IPS DF 6.9 (cell line): ENCODE measurements around the gene METTL2A.
"Not testable (repeated sequence)": the region's sequence is repeated elsewhere in the genome, so short reads cannot be mapped to it uniquely, and the experiment has no call there.

Source experiments
- DNase-seq: peaks from one replicate; pipeline ENCODE4 v3.0.0-alpha.2; 2013; ENCODE audit warnings: low read depth, low spot score
- H3K27ac ChIP-seq: one replicate; pipeline ENCODE4 v1.5.1; 2013; ENCODE audit warnings: low read length, control low read depth
- H3K27me3 ChIP-seq: 2 replicates; pipeline ENCODE4 v1.6.1; 2013; ENCODE audit warnings: mild to moderate bottlenecking, low read length; ENCODE audit not compliant: control insufficient read depth, insufficient read depth
- H3K36me3 ChIP-seq: 2 replicates; pipeline ENCODE4 v1.6.1; 2013; ENCODE audit warnings: low read length; ENCODE audit not compliant: control insufficient read depth, insufficient read depth
- H3K4me1 ChIP-seq: 2 replicates; pipeline ENCODE4 v1.6.1; 2013; ENCODE audit warnings: low read length; ENCODE audit not compliant: control insufficient read depth, insufficient read depth
- H3K4me3 ChIP-seq: 2 replicates; pipeline ENCODE4 v1.5.1; 2013; ENCODE audit warnings: mild to moderate bottlenecking, low read length
- H3K9me3 ChIP-seq: 2 replicates; pipeline ENCODE4 v1.6.1; 2013; ENCODE audit warnings: low read length, inconsistent platforms; ENCODE audit not compliant: control insufficient read depth, insufficient read depth
- WGBS: extraction: QIAGEN DNeasy Blood & Tissue Kit; methylation state at CpG from one replicate; pipeline ENCODE4 v1.1.7; 2013; ENCODE audit warnings: mixed read lengths, missing lambda C conversion rate; ENCODE audit not compliant: insufficient read length, insufficient coverage; 5-methylcytosine and 5-hydroxymethylcytosine counted together

METTL2A gene, protein sequence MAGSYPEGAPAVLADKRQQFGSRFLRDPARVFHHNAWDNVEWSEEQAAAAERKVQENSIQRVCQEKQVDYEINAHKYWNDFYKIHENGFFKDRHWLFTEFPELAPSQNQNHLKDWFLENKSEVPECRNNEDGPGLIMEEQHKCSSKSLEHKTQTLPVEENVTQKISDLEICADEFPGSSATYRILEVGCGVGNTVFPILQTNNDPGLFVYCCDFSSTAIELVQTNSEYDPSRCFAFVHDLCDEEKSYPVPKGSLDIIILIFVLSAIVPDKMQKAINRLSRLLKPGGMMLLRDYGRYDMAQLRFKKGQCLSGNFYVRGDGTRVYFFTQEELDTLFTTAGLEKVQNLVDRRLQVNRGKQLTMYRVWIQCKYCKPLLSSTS

DNA sequence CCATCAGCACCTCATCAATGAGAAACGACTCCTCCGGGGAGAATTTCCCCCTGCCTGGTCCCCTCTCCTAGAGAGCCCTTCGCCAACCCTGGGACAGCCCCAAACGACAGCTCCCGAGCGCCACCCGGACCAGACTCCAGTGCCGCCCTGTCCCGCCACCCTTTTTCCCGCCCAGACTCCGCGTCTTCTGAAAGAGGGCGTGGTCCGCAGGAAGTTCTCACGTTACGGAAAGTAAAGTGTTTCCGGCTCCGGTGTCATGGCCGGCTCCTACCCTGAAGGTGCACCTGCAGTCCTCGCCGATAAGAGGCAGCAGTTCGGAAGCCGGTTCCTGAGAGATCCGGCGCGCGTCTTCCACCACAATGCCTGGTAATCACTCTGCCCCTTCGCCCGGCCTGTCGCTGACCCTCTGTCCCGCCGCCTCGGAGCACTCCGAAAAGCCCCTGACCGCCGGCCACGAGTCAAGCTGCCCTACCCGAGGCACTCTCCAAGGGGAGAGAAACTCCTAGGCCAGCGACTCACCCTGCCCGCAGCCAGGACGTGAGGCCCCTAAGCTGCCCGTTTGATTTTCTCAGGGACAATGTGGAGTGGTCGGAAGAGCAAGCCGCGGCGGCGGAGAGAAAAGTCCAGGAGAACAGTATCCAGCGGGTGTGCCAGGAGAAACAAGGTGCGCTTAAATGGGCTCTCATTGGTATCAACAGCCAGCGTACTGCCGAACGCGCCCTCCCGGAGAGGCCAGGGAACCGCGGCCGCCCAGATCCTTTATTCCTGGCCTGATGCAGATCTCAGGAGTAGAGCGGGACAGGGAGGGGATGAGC lies at the start of gene METTL2A:
Gene METTL2A (plus strand): TSS at position 251 of the 815 bp plus-strand sequence. CDS start 6 bp downstream, at position 257.
- no CpG with 5 or more reads among the region's 58 CpGs for WGBS
- H3K4me3 ChIP-seq, result peak within 1 kb of the TSS; percentile 71
- H3K36me3 ChIP-seq, H3K4me1 ChIP-seq, H3K27ac ChIP-seq, H3K27me3 ChIP-seq, H3K9me3 ChIP-seq: not testable (repeated sequence)
- DNase-seq, result peak; percentile 71

DNA sequence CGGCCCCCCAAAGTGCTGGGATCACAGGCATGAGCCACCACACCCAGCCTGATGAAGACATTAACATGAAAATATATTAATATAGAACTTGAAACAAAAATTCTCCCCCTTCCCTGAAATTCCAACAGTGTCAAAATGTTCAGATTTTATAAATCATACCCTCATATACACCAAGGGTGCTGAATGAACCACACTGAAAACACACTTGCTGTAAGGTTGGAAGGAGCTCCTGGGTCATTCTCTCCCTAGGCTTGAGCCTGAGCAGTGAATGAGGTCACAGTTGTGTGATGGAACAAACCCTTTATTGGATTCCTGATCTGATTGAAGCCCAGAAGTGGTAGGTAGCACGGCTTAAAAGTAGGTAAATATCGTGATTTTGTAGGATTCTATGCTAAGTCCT lies 43.4 kb upstream of the METTL2A start, which contains the start of gene EFCAB3:
Gene EFCAB3 (plus strand): TSS at position 301 of the 400 bp plus-strand sequence. CDS start 2,427 bp downstream, outside the sequence.
- Histone ChIP-seq H3K36me3 (no peaks in the 10 kb centered on the region), H3K27me3 (no peaks in the 10 kb centered on the region), H3K4me1 (no peaks in the 10 kb centered on the region), H3K4me3 (no peak within 1 kb of the TSS), H3K9me3 (no peaks in the 10 kb centered on the region), H3K27ac (no peak within 1 kb of the TSS)
- no peak for DNase-seq
- WGBS, result 100% methylated on average over 1 of the region's 3 CpGs

DNA sequence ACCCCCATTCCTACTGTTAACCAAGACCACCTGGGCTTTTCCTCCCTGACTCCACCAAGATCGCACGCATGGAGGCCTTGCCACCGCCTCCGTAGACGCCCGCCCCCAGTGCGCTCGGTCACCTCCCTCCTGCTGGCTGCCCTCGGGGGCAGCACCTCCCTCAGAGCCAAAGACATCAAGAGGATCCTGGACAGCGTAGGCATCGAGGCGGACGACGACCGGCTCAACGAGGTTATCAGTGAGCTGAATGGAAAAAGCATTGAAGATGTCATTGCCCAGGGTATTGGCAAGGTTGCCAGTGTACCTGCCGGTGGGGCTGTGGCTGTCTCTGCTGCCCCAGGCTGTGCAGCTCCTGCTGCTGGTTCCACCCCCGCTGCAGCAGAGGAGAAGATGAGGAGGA lies 42.1 kb upstream of the METTL2A start:
- H3K4me3 ChIP-seq, result no peak overlapping the region
- no peaks in the 10 kb centered on the region for H3K4me1 ChIP-seq
- no peak overlapping the region for H3K27ac ChIP-seq
- H3K27me3 ChIP-seq, result no peaks in the 10 kb centered on the region
- no peaks in the 10 kb centered on the region for H3K36me3 ChIP-seq
- H3K9me3 ChIP-seq, result no peaks in the 10 kb centered on the region
- WGBS, result no CpG with 5 or more reads among the region's 18 CpGs
- no peak for DNase-seq

DNA sequence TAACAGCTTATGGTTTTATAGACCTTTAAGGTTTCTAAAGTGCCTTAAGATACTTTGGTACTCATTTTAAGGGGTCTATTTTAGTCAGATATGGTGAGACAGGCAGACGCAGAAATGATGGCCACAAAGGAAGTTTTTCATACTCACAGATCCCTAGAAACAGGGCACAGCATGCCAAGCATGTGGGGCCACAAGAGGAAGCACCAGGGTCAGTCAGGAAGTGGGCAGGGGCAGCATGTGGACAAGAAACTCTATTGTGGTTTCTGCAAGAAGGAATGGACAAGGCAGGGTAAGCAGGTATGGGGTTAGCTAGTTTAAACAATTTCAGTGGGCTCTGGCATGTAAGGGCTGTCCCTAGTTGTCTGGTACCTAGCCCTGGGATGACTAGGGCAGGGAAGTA lies 34.8 kb upstream of the METTL2A start:
- Histone ChIP-seq H3K27ac (no peak overlapping the region), H3K4me3 (no peak overlapping the region), H3K27me3 (no peaks in the 10 kb centered on the region), H3K4me1 (no peaks in the 10 kb centered on the region), H3K9me3 (no peaks in the 10 kb centered on the region), H3K36me3 (no peaks in the 10 kb centered on the region)
- DNase-seq, result no peak
- no CpG with 5 or more reads among the region's 1 CpG for WGBS

DNA sequence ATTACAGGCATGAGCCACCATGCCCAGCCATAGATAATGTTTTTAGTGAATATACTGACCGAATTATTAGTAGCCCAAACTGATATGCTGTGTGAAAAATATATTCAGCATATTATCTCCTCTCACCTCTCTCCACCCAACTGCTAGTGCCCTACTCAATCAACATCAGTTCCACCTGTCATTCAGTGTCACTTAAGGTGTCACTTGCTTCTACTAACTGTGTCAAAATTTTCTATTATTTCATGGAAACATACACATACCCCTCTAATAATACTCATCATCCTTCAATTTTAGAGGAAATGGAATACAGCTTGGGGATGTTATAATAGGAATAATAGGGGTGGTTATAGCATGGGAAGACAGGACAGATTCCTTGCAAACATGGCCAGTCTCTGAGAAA lies 30.8 kb upstream of the METTL2A start:
- WGBS, result no CpG with 5 or more reads among the region's 1 CpG
- Histone ChIP-seq H3K9me3 (no peaks in the 10 kb centered on the region), H3K4me3 (no peak overlapping the region), H3K4me1 (no peaks in the 10 kb centered on the region), H3K36me3 (no peaks in the 10 kb centered on the region), H3K27me3 (no peaks in the 10 kb centered on the region), H3K27ac (no peak overlapping the region)
- DNase-seq, result no peak

DNA sequence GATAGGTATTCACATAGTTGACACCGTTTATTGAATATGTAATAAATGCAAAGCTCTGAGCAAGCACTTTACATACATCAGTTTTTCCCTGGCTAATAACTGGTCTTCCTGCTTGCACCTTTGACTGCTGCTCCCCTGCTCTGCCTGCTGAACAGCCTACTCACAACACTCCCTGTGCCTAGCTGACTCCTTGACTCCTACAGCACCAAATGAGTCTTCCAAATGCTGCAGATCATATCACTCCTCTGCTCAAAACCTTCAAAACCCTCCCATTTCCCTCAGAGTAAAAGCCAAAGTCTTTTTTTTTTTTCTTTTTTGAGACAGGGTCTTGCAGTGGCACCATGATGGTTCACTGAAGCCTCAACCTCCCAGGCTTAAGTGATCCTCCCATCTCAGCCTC lies 24.8 kb upstream of the METTL2A start:
- Histone ChIP-seq H3K4me1 (no peaks in the 10 kb centered on the region), H3K9me3 (no peaks in the 10 kb centered on the region), H3K27ac (no peak overlapping the region), H3K36me3 (no peaks in the 10 kb centered on the region), H3K27me3 (no peaks in the 10 kb centered on the region), H3K4me3 (no peak overlapping the region)
- no CpG with 5 or more reads among the region's 1 CpG for WGBS
- no peak for DNase-seq

DNA sequence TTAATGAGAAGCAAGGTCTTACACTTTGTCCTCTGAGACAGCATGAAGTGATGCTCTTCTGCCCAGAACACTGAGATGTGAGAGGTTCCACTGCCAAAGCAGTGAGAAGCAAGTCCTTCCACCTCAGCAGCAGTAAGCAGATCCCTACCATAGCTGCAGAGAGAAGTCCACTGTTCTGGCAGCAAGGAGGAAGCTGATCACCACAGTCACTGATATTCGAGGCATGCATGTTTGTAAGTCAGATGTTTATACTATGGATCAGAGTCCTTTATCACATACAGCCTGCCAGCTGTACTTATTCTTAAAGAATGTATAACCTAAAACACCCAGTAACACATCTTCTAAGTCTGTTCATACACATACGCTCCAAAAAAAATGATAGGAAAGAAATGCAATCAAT lies 18.2 kb upstream of the METTL2A start:
- no peaks in the 10 kb centered on the region for H3K27me3 ChIP-seq
- H3K9me3 ChIP-seq, result no peaks in the 10 kb centered on the region
- no CpG with 5 or more reads among the region's 2 CpGs for WGBS
- H3K4me1 ChIP-seq, result no peaks in the 10 kb centered on the region
- H3K4me3 ChIP-seq, result no peak overlapping the region
- H3K36me3 ChIP-seq, result no peaks in the 10 kb centered on the region
- no peak for DNase-seq
- H3K27ac ChIP-seq, result no peak overlapping the region

DNA sequence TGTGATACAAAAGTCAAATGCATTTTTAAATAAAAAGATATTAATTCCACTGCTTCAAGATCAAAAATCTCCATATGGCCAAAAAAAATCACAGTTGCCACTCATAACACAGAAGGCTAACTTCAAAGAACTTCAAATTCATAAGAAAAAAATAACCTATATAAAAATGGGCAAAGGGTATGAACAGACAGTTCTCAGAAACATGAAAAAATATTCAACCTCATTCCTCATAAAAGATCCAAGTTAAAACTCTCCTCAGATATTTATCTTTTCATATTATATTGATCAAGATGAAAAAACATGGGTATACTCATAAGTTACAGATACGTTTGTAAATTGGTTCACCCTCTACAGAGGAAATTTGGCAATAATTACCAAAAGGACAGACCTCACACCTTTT lies 10.6 kb upstream of the METTL2A start:
- DNase-seq, H3K4me1 ChIP-seq, H3K4me3 ChIP-seq, H3K9me3 ChIP-seq, H3K27me3 ChIP-seq, H3K27ac ChIP-seq, H3K36me3 ChIP-seq: not testable (repeated sequence)
- no CpG with 5 or more reads among the region's 1 CpG for WGBS

DNA sequence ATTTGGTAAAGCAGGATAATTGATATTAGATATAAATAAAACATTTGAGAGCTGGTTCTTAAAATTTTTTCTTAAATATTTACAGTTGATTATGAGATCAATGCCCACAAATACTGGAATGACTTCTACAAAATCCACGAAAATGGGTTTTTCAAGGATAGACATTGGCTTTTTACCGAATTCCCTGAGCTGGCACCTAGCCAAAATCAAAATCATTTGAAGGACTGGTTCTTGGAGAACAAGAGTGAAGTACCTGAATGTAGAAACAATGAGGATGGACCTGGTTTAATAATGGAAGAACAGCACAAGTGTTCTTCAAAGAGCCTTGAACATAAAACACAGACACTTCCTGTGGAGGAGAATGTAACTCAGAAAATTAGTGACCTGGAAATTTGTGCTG lies 2.5 kb downstream of the METTL2A start:
- not testable (repeated sequence) for H3K27me3 ChIP-seq, H3K9me3 ChIP-seq, H3K27ac ChIP-seq, H3K36me3 ChIP-seq, H3K4me3 ChIP-seq, DNase-seq, H3K4me1 ChIP-seq
- WGBS, result no CpG with 5 or more reads among the region's 2 CpGs

DNA sequence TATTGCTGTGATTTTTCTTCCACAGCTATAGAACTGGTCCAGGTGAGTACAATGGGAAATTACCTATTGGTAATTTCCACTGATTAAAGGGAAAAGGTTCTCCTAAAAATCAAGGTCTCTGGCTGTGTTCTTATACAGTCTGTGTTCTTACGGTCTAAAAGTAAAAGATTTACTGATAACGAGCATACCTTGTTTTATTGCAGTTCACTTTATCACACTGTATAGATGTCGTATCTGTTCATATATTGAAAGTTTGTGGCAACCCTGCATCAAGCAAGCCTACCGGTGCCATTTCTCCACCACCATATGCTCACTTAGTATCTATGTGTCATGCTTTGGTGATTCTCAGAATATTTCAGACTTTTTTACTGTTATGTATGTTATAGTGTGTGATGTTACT lies 11.6 kb downstream of the METTL2A start:
- not testable (repeated sequence) for H3K27me3 ChIP-seq, H3K4me1 ChIP-seq, H3K9me3 ChIP-seq, H3K36me3 ChIP-seq, H3K27ac ChIP-seq, H3K4me3 ChIP-seq, DNase-seq
- no CpG with 5 or more reads among the region's 4 CpGs for WGBS
